Fibroblast of skin of left biceps (primary cell): ENCODE results near the gene HYAL1.

Experiments used
- DNase-seq, 2 experiments: peaks; one replicate each; pipeline ENCODE4 v3.0.0-alpha.2; 2013; ENCODE audit warnings: low read depth in 2 of 2

The HYAL1 gene

DNA sequence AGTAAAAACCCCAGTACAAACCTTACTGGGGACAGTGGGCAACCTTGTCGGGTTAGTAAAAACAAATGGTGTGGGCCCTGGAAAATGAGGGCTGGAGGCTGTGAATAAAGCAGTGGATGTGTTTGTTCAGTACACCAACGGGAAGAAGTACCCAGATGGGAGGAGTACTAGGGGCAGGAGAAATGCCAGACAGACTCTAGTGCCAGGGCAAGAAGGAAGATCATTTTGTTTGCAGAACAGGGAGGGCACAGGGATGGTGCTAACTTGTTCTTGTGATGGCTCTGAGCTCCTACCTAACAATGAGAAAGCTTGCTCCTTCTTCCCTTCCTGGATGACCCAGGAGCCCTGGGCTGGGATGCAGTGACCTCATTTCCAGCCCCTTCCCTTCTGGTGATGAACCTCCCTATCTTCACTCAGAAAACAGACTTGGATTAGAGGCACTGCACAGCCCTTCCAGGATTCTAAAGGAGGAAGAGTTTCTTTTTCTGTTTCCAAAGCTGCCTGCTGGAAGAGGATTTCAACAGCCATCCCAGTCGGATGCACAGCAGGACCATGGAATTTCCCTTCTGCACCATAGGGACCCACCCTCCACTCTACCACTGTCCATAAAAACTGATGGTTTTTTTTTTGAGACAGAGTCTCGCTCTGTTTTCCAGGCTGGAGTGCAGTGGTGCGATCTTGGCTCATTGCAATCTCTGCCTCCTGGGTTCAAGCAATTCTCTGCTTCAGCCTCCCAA is 31.1 kb upstream of the HYAL1 start:
- DNase-seq, result no peak

DNA sequence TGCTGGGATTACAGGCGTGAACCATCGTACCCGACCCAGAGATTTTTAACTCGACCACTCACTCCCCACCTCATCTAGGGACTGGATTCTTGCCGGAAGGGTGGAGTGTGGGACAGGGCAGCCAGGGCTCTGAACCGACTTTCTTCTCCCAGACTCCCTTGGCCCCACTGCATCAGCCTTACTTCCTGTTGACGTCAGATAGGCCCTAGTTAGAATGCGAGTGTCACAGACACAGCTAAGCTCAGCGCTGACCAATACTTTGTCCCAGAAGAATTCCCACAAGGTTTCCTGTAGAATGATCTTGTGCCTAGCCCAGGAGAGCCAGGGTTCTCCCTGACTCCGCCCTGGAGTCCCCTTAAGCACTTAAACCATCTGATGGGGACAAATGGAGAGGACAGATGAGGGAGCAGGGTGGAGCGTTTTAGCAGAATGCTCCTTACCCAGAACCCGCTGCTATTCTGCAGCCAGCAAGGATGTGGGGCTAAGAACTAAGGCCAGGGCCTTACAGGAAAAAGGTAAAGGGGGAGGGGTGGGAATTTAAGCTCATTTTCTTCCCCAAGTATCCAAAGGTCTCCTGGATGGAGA is 30.5 kb upstream of the HYAL1 start:
- DNase-seq, result no peak

DNA sequence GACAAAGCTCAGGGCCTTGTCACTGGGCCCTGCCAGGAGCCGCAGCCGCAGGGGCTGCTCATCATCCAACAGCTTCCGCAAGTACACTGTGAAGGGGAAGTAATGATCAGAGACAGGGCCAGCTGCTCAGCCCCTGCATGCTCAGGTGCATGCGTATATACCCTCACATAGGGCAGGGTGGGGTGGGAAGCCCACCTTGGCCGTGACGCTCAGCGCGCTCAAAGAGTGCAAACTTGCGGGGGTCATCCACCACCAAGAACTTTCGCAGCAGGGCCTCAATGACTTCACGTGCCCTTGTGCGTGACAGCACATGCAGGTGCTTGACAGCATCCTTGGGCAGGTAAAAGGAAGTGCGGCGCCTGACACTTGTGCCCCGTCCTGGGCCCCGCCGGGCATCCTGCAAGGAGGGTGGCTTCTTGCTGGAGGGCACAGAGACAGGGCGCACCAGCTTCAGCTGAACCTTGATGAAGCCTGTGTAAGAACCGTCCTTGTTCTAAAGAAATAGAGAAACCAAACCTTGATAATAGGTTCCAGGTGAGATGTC is 28.1 kb upstream of the HYAL1 start:
- no peak for DNase-seq

DNA sequence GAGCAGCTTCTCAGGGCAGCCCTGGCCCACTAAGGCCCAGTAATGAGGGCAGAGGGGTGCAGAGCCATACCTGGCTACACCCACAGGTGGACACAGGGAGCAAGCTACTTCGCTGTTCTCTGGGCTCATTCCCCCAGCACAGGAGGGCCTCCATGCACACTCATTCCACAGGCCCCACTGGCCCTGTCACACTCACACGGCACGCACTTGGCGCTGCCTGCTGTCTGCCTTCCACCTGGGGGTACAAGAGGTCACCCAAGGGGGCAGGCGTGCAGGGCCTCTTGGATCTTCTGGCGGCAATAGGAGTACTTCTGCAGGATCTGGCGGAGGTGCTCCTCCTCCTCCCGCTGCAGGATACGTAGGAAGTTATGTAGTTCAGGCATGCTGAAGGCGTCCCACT is 27.0 kb upstream of the HYAL1 start:
- DNase-seq, result no peak

DNA sequence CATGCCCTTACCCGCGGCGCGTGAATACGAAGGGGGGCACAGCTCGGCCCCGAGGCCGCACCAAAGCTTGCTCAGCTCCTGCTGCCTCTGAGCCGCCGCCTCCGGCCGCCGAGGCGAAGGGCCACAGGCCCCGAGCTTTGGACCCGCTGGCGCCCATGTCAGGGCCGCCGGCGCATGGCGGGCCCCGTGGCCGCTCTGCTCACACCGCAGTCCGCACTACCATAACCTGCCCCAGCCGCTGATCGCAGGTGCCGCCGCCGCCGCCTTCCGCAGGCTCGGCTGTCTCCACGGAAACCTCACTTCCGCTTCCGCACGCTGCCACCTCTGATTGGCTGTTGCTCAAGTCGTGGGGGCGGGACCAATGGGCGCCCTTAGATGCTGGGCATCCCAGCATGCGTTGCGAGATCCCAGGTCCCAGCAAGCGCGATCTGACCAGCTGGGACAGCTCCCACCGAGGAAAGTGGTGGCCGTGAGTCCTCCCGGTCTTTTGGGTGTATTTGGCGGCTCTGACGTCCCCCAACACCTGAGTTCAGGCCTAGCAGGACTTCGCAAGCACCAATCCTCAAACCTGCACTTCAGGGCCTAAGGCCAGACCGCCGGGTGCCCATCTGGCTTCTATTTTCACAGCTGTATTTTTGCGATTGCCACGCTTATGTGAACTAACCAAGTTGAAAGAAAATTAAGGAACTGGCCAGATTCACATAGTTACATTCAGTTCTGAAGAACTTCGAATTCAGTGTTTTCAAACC is 24.7 kb upstream of the HYAL1 start, which contains the start of gene TUSC2:
TSS of gene TUSC2 (minus strand) at position 281 of the 749 bp plus-strand sequence. CDS start at position 157, 124 bp downstream.
- DNase-seq, result peak; percentile 79

DNA sequence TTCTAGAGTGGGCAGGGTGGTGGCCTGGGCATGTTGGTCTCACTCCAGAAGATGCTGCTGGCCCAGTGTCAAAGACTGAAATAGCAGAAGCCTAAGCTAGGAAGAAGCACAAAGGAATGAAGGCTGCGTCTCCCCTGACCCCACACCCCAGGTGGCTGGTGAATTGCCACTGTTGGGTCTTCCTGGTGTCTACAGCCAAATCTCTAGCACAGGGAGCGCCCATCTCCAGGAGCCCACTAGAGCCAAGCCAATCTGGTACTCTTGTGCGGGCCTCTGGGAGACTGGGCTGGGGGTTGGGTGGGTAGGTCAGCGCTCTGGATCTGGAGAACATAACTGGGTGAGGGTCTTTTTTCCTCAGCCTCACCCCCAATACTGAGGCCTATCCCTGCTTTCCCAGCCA is 23.8 kb upstream of the HYAL1 start:
- no peak for DNase-seq

DNA sequence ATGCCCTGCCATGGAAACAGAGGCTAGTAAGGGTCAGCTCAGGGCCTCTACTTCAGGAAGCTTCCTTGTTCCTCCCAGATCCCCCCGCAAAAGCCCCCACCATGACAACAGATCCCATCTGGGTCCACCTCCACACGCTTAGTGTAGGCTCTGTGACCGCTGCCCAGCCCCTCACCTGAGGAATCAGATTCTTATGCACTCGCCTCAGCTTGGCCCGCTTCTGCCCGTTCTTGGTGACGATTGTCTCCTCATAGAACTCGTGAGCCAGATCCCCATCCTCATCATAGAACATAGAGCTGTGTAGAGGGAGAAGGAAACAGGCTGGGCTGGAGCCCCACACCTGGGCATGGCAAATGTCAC is 22.8 kb upstream of the HYAL1 start:
- no peak for DNase-seq

DNA sequence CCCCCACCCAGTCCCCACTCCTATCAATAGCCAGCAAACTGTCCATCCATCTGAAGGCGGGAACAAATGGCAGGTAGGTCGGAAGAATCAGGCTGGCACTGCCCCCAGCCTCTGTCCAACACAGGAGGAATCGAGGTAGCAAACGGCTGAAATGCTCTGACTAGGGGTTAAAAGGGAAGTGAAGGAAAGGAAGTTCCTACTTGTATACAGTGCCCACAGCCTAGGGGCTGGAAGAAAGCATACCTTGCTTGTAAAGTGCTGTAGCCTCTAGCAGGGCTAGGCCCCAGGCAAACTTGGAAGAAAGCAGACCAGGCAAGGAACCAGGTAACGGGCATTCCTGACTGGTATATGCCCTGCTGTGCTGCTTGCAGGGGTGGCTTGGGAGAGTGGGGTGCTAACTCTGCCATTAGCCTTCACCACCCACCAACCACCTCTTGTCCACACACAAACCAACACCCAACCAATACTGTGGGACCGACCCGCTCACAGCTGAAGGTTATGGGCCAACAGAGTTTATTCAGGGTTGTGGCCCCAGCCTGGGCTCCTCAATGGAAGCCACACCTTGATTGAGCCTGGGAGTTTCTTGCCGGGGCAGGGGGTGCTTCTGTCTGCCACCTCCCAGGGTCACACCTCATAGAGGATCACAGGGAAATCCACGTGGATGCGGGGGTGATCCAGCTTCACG is 22.3 kb upstream of the HYAL1 start:
- no peak for DNase-seq

DNA sequence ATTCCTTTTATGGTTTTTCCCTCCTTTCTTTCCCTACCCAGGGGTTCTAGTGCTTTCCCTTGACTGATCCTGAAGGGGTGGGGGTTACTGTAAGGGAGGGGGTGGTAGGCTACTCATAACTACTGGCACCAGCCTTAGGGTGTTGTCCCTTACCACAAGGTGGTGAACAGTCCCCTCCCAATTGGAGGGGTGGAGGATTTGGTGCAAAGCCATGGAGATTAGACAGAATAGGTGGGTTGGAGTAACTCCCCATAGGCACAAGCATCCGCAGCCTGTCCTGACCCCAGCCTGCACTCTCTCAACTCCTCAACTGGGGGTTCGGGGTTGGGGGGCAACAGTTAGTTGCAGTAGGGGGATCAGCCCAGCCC is 21.7 kb upstream of the HYAL1 start:
- DNase-seq, result no peak

DNA sequence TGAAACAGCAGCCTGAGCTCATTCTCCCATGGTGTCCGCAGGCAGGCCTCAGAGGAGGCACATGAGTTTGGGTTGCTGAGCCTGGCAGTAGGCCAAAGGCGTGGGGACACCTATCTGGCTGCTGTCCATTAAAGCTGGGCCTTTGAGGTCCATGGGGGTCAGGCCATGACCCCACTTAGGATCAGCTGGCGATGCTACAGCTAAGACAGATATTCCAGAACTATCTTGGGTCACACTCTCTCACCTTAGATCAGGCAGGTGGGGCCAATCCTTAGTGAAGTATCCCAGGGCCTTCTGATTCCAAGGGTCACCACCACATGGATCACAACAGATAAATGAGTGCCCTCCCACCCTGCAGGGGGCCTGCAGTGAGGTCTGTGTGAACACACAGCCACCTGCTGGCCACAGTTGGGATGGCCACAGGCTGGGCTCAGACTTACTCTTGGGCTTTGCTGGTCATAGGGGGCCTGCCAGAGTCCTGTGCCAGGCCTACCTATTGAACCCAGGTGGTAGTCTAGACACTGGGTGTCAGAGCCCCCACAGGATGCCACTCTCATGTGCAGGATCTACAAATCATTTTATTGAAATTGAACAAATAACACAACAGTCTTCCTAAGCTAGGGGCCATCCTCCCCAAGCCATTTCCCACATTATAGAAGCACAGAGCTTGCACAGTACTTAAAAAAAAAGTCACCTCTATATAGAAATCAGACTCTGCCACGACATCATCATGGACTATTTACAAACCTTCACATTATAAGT is 21.2 kb upstream of the HYAL1 start:
- DNase-seq, result no peak

DNA sequence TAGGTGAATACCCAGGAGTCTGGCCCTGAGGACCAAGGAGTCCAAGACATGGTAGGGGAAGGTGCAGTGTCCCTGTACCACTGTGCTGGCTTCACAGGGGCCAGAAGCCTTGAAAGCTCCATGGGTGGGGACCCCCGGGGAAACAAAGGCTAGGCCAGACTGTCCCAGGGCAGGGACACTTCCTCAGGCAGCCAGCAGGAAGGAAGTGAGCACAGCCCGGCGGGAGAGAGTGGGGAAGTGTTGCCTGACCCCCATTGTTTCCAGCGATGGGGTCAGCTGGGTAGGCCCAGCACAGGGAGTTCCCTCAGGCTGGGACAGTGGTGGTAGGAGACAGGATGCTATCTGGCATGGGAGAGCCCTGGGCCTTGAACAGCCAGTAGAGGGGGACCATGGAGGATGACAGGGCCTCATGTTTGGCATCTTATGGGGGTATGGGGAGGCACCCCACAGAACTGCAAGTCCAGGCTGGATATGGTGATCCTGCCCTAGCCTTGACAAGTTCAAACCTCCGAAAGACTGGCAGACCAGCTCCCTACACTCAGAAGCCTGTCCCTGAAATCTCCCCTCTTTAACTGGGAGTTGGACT is 20.3 kb upstream of the HYAL1 start:
- no peak for DNase-seq

DNA sequence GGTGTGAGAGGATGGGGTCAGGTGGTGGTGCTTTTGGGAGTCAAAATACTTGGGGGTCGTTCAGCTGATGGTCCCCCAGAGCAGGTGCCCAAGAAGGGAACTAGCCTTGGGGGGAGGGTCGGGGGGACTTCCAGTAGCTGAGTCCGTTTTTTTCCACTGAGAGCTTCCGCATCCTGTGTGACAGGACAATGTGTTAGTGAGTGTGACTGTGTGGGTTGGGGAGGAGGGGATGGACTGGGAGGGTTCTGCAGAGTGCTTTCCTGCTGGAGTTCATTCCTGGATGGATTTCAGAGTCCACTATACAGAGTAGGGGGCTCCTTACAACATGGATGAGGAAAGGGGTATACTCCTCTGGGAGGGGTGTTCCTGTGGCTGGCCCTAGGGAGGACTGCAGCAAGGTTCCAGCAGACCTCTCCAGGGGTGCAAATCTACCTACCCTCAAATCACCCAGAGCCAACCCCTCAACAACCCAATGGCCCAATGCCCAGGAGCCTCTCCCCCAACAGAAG is 19.8 kb upstream of the HYAL1 start:
- no peak for DNase-seq

DNA sequence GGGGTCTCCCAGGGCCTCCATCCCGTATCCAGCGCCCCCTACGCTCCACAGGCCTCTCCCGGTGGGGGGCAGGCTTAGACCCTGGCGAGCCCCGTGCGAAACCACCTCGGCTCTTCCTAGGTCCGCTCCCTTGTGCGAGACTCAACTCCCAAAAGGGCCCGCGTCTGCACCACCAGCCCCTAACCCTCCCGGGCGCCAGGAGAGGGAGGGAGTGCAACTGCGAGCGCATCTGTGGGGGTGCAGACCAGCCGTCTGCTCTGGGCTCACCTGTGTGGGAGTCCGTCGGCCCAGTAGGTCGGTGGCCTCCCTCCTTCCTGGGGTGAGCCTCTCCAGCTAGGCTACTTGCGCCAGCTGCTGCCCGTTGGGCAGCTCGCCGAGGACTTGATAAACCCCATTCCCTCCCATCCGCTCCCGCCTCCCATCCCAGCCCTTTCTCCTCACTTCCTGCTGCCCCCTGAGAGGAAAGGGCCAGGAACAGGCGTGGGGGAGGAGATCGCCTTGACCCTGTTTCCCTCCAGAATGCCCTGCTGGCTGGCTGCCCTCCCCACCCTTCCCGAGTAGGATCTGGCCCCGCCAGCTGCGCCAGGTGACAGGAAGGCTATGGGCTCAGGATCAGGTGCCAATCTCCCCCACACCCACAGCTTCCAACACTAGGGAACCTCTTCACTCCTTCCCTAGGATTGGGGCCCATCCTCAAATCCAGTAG is 19.2 kb upstream of the HYAL1 start, which contains the start of gene HYAL2:
TSS of gene HYAL2 (minus strand) at position 360 of the 706 bp plus-strand sequence. CDS start 2,256 bp downstream, outside the sequence.
- no peak for DNase-seq

DNA sequence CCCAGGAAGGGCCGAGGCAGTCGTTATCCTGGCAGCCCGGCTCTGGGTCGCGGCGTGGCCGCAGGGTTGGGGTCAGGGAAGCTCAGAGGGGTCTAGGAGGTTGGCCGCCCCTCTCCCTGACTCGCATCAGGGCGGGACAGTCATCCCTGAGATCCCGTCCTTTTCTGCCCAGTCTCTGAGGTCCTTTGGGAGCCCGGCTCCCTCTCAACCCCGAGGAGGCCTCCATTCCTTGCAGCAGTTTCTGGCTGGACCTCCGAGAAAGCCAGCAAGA is 18.7 kb upstream of the HYAL1 start:
- no peak for DNase-seq

DNA sequence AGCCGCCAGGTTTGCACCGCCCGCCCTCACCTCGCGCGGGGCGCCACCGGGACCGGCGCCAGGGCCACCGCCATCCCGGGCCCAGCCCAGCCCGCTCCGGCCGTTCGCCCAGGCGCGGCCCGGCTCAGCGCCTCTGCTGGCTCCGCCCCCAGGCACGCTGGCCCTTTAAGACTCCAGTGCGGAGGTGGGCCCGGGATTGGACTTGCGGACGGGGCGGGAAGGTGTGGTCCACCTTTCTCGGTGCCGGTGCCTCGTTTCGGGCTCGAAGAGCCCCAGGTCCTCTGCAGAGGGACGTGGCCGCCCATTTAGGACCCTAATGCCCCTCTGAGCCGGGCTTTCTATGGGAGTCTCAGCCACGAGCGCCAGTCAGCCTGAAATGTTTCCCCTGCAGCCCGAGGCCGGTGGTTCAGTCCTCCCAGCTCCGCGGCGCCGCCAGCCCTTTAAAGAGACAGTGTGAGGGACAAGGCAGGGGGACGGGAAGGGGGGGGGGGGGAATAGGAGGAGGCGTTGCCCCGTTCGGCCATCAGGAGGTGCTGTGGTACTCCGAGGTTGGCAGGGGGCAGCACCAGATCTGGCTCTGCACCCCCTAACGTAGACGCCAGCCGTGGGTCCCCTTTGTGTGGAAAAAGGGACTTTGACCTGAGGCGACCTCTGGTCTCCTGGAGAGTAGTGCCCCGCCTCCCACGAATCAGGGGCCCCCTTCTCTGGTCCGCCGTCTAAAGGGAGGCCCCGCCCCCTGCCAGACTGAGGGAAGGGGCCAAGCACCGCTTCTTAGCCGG is 18.2 kb upstream of the HYAL1 start:
- DNase-seq, result peak; percentile 70 to 71

DNA sequence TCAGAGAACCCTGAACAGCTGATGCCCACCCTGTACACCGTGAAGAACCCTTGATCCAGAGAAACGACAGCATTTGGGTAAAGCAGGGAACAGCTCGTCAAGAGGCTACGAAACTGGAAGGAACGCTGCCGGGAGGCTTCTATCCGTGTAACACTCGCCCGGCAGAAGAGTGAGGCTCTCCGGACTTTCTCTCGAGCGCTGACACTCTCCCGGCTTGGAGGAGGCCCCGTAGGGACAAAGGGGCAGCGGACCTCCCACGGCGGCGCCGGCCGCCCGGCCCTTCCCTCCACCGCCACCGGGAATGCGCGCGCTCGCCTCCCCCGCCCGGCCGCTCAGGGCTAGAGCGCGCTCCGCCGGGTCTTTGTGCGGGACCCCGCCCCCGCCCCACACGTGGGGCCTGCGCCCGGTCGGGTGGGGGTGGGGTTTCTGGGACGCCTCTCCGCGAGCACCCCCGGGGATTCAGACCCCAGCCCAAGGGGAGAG is 17.5 kb upstream of the HYAL1 start:
- no peak for DNase-seq

DNA sequence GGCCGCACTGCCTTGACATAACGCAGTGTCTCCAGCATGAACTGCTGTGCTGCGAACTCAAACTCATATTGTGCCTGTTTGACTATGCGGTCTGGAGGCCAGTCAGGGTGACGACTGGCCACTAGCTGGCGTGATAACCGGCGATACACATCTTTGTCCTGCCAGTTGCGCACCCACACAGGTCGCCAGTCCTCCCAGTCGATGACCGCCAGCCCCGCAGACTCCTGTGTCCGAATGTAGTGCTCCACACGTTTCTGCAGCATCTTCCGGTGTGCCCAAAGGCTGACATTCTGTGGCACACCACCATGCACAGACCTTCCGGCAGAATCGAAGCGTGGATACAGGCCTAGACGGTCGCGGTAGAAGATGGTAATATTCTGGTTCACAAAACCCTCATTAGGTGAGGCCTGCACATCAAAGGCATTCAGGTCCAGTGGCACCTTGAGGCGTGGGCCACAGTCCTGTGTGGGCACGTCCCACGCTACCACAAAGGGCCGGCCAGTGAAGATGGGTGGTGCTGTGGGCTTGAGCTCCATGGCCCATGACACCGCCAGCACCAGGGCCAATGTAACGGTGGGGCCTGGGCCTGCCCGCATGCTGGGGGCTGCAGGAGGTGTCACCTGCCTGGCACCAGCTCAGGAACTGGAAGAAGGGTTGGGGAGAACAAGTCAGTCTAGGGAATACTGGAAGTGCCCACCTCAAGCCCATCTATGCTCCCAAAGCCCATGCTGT is 16.7 kb upstream of the HYAL1 start:
- DNase-seq, result no peak

DNA sequence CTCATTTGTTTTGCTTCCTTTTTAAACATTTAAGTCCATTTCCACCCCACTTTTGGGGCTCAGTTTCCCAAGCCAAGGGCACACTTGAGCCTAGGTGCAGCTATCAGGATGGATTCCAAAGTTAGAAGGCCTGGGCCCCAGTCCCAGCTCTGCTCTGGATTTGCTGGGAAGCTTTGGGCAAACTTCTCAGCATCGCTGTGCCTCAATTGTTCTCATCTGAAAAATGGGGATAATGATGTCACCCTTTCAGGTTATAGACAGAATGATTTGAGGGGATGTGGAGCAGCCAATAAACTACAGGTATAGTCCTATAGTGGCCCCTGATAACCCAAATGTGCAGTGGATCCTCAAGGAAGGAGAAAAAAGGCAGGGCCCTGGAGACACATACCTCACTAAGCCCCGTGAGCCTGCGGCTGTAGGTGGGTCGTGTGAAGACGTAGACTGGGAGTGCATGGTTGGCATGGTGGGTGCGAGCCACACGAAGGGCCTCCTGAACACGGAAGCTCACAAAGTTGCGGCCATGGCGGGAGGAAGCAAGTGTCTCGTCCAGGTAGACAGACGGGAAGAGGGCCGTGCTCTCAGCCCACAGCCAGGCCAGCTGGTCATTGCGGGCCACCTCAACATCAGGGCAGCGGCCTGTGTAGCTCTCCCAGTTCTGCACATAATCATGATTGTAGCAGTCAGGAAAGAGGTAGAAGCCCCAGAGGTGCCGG is 16.0 kb upstream of the HYAL1 start:
- no peak for DNase-seq
